Left kidney (tissue), 8 donors: ENCODE measurements around the gene SHROOM1. TPM values are rescaled to one million over a fixed set of nuclear protein-coding genes. Genes with fewer than 3 reads are reported as not detected.
A peak's percentile ranks its signal among the peaks of the same experiment; 100 is the strongest.
"Not testable (repeated sequence)": the region's sequence is repeated elsewhere in the genome, so short reads cannot be mapped to it uniquely, and the experiment has no call there.

Experiments
- DNase-seq: peaks from one replicate; pipeline ENCODE4 v3.0.0-alpha.2; 2013
- long read RNA-seq, 8 donors: transcript quantifications; one replicate each; lab custom pipeline, GENCODE V29; 2026
- polyA plus RNA-seq: library from polyadenylated mRNA; unstranded; fragments of 120-200 nt; gene quantifications from one replicate; pipeline ENCODE4 v1.2.1, GENCODE V29; 2013; ENCODE audit not compliant: insufficient read length

The SHROOM1 gene
- polyA plus RNA-seq = 19.4 TPM
- long read RNA-seq, donor 1, partial matches to known transcripts = 8 of 9 reads
- long read RNA-seq, donor 1, other reads (novel, unspliced or antisense) = 0 of 9 reads
- long read RNA-seq, donor 2, partial matches to known transcripts = 0 of 2 reads
- long read RNA-seq, donor 2, other reads (novel, unspliced or antisense) = 0 of 2 reads
- long read RNA-seq, donor 3, partial matches to known transcripts = 0 of 1 reads
- long read RNA-seq, donor 3, other reads (novel, unspliced or antisense) = 0 of 1 reads
- long read RNA-seq, donor 4 = 0 reads
- long read RNA-seq, donor 5, partial matches to known transcripts = 0 of 1 reads
- long read RNA-seq, donor 5, other reads (novel, unspliced or antisense) = 0 of 1 reads
- long read RNA-seq, donor 6, partial matches to known transcripts = 0 of 1 reads
- long read RNA-seq, donor 6, other reads (novel, unspliced or antisense) = 0 of 1 reads
- long read RNA-seq, donor 7, partial matches to known transcripts = 0 of 1 reads
- long read RNA-seq, donor 7, other reads (novel, unspliced or antisense) = 0 of 1 reads
- long read RNA-seq, donor 8, partial matches to known transcripts = 0 of 1 reads
- long read RNA-seq, donor 8, other reads (novel, unspliced or antisense) = 0 of 1 reads

GRCh38 chr5:132830436-132831094, at the start of gene SHROOM1:
SHROOM1 (minus strand) TSS chr5:132830647; CDS start chr5:132826140, 4,507 bp downstream.
- DNase-seq = no peak

GRCh38 chr5:132877938-132878337, 47.5 kb upstream of the SHROOM1 start:
- DNase-seq = no peak

GRCh38 chr5:132877466-132877865, 47.0 kb upstream of the SHROOM1 start:
- no peak for DNase-seq

- no peak for DNase-seq
These were observed 45.7 kb upstream of the SHROOM1 start for GRCh38 chr5:132876020-132876759.

- no peak for DNase-seq
These were observed 43.5 kb upstream of the SHROOM1 start for GRCh38 chr5:132873930-132874271.

GRCh38 chr5:132873119-132873929, 42.9 kb upstream of the SHROOM1 start, which contains the start of gene LEAP2:
LEAP2 (plus strand) TSS chr5:132873668; CDS start chr5:132873695, 27 bp downstream.
- DNase-seq = no peak

GRCh38 chr5:132872788-132873118, 42.3 kb upstream of the SHROOM1 start:
- no peak for DNase-seq

GRCh38 chr5:132871459-132872284, 41.2 kb upstream of the SHROOM1 start:
- no peak for DNase-seq

GRCh38 chr5:132870801-132871200, 40.4 kb upstream of the SHROOM1 start:
- no peak for DNase-seq

- no peak for DNase-seq
These were observed 38.3 kb upstream of the SHROOM1 start for GRCh38 chr5:132868754-132869153.

- no peak for DNase-seq
These were observed 36.6 kb upstream of the SHROOM1 start for GRCh38 chr5:132867046-132867451.

GRCh38 chr5:132866342-132867045, 36.0 kb upstream of the SHROOM1 start, which contains the start of the genes GDF9 and UQCRQ:
GDF9 (minus strand) TSS chr5:132866469; CDS start chr5:132864533, 1,936 bp downstream.
UQCRQ (plus strand) TSS chr5:132866642; CDS start chr5:132866882, 240 bp downstream.
- peak; percentile 100 for DNase-seq

- DNase-seq = no peak
These were observed 35.4 kb upstream of the SHROOM1 start for GRCh38 chr5:132865668-132866341.

GRCh38 chr5:132860742-132861141, 30.3 kb upstream of the SHROOM1 start:
- no peak for DNase-seq

- no peak for DNase-seq
These were observed 29.5 kb upstream of the SHROOM1 start for GRCh38 chr5:132859889-132860437.

- no peak for DNase-seq
These were observed 25.6 kb upstream of the SHROOM1 start for GRCh38 chr5:132856011-132856410.

- not testable (repeated sequence) for DNase-seq
These were observed 24.5 kb upstream of the SHROOM1 start for GRCh38 chr5:132854992-132855391.

GRCh38 chr5:132854301-132854700, 23.9 kb upstream of the SHROOM1 start:
- no peak for DNase-seq

- no peak for DNase-seq
These were observed 23.3 kb upstream of the SHROOM1 start for GRCh38 chr5:132853790-132854189.
